Hindlimb muscle (tissue), 1 donor: Measurements from ENCODE around the gene MOB3B. TPM values are rescaled to one million over a fixed set of nuclear protein-coding genes. Genes with fewer than 3 reads are reported as not detected.
A peak's percentile ranks its signal among the peaks of the same experiment; 100 is the strongest.

Experiments used
- DNase-seq: peaks from one replicate; pipeline ENCODE4 v3.0.0-alpha.2; 2013
- polyA plus RNA-seq: library from polyadenylated mRNA; unstranded; fragments of 120-200 nt; gene quantifications from one replicate; pipeline ENCODE4 v1.2.1, GENCODE V29; 2013; ENCODE audit not compliant: insufficient read length

MOB3B gene
- polyA plus RNA-seq = 1.5 TPM

DNA sequence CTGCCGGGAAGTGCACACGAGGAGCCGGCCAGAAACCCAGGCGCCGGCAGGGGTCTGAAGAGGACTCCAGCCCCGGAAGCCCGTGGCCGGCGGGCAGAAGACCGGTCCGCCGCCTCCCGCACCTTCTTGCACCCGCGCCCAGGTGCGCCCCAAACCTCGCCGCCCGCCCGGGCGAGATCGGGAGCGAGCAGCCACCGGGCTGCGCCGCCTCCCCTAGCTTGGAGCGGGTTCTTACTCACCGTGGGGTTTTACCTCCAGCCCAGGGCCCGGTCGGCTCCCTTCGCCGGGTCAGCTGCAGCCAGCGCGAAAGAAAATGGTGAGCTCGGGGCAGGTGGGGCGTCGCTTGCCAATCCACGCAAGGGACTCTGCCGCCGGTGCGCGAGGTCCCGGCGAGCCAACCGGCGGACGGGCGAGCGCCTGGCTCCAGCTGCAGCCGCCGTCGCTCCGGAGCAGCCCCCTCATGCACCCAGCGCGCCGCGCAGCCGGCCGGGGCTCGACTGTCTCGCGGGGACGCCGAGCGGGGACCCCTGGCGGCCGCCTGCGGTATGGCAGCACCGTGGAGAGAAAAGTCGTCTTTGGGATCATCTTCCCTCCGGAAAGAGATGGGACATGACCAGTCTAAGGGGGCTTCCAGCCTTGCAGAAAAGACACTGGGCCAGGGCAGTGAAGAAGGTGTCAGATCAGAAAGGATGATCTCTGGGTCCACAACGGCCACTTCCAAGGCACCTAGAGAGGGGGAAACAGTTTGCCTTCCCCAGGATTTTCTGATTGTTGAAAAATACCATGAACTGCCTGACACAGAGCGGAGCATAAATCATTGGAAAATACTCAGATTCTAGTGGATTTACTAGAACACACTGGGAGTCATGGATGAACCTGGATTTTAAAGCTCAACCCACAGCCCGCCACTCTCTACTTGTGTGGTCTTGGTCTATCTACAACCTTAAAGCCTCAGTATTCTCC lies at the start of gene MOB3B:
Gene MOB3B, minus strand, starts transcription at position 499 of the 963 bp plus-strand sequence. CDS start 74,264 bp downstream, outside the sequence.
- peak; percentile 85 for DNase-seq

DNA sequence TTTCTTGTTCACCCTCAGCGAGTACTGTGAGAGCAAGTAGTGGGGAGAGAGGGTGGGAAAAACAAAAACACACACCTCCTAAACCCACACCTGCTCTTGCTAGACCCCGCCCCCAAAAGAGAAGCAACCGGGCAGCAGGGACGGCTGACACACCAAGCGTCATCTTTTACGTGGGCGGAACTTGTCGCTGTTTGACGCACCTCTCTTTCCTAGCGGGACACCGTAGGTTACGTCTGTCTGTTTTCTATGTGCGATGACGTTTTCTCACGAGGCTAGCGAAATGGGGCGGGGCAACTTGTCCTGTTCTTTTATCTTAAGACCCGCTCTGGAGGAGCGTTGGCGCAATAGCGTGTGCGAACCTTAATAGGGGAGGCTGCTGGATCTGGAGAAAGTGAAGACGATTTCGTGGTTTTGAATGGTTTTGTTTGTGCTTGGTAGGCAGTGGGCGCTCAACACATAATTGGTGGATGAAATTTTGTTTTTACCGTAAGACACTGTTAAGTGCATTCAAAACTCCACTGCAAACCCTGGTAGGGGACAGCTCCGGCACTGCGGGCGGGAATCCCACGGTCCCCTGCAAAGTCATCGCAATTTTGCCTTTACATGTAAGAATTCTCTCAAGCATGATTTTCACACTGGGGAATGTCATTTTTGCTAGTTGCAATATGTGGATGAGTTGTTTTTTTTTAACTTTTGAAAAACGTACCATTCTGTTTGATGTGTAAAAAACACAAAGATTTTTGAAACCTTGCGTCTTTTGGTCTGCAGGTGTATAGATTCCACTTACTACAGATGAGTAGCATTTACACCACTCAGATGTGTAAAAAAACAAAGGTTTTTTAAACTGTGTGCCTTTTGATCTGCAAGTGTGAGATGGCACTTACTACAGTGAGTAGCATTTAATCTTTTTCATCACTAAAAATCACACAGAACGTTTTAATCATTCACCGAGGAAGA lies 44.3 kb upstream of the MOB3B start:
- DNase-seq = peak; percentile 96

DNA sequence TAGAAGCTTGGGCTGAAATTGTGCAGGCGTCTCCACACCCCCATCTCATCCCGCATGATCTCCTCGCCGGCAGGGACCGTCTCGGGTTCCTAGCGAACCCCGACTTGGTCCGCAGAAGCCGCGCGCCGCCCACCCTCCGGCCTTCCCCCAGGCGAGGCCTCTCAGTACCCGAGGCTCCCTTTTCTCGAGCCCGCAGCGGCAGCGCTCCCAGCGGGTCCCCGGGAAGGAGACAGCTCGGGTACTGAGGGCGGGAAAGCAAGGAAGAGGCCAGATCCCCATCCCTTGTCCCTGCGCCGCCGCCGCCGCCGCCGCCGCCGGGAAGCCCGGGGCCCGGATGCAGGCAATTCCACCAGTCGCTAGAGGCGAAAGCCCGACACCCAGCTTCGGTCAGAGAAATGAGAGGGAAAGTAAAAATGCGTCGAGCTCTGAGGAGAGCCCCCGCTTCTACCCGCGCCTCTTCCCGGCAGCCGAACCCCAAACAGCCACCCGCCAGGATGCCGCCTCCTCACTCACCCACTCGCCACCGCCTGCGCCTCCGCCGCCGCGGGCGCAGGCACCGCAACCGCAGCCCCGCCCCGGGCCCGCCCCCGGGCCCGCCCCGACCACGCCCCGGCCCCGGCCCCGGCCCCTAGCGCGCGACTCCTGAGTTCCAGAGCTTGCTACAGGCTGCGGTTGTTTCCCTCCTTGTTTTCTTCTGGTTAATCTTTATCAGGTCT lies 43.5 kb upstream of the MOB3B start, which contains the start of gene C9orf72:
Gene C9orf72, minus strand, starts transcription at position 564 of the 716 bp plus-strand sequence. CDS start 6,361 bp downstream, outside the sequence.
- DNase-seq = peak; percentile 69

DNA sequence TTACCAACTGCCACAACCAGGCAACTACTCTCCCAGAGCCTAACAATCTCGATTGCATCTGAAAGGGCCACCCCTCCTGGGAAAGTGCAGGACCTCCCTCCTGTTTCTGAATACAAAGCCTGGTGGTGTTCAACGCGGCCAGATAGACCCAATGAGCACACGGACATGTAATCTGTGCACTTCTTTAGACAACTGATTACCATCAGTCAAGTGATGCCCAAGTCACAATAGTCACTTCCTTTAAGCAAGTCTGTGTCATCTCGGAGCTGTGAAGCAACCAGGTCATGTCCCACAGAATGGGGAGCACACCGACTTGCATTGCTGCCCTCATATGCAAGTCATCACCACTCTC lies 42.9 kb upstream of the MOB3B start:
- DNase-seq = no peak

DNA sequence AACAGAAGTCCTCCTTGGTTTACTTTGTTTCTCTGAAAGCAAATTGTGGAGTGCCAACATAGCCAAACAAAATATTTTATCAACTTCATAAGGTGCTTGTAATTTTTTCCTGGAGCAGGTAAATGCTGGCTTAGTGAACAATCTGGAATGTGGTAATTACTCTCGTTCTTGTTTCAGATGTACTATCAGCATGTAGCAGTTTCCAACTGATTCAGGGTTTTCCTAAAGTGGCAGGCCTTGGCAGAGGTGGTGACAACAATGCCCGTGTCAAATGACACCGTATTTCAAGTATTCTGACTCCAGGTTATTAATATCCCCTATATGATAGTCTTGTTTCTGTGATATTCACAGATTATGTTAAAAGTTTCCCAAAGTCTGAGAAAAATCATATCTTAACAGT lies 42.4 kb upstream of the MOB3B start:
- DNase-seq = no peak

DNA sequence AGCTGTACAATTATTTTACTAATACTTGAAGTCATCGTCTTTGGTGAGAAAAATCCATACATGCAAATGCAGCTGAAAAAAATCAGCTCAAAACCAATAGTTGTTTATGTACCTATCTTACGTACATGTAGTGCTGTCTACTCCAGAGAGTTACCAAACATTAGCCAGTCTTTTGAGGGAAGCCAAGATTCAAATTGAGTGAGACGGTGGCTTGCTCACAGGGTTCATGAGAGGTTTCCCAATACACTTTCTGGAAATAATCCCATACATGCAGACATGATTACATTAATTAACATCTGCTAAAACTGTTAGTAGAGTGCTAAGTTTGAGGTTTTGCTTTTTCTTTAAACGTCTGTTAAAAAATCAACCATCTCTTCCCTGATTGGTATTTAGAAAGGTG lies 41.4 kb upstream of the MOB3B start:
- no peak for DNase-seq

DNA sequence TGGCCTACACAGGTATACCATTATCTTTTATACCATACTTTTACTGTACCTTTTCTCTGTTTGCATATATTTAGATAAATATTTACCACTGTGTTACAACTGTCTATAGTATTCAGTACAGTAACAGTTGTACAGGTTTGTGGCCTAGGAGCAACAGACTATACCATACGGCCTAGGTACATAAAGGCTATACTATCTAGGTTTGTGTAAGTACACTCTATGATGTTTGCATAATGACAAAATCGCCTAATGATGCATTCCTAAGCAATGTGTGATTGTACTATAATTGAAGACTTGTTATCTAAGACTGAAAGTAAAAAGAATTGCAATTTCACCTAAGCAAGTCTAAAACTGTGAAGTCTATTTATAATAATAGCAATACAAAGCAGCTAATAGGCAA lies 39.8 kb upstream of the MOB3B start:
- no peak for DNase-seq

DNA sequence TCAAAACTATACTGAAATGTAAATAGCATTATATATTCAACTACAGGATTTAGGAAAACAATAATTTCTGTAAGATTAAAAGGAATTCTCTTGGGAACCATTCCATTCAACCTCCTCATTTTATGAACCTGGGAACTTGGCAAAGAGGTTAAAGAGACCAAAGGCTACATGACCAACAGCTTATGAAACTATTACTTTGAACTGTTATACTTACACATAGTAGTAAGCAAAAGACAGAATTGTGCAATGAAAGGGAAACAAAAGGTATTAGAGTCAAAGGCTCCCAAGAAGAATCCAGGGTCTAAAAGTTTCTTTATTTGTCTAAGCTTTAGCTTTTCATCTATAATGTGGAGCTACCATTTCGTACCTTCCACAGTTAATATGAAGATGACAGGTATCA lies 36.5 kb upstream of the MOB3B start:
- DNase-seq = no peak

DNA sequence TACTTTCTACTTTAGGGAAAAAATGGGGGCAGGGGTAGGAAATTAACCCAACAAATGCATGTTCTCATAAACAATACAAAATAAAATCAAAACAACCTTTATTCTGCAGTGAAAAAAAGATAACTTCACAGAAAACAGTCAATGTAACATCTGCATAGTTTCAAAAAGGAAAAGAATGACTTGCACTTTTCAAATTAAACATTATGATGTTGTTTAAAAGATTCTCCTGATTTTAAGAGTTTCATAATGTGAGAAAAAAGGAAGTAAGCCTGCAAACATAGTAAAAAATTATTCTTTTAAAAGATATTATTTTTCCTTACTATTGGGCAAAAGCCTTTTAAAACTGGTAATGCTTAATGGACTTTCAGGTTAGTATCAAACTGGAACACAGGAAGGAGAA lies 36.1 kb upstream of the MOB3B start:
- no peak for DNase-seq

DNA sequence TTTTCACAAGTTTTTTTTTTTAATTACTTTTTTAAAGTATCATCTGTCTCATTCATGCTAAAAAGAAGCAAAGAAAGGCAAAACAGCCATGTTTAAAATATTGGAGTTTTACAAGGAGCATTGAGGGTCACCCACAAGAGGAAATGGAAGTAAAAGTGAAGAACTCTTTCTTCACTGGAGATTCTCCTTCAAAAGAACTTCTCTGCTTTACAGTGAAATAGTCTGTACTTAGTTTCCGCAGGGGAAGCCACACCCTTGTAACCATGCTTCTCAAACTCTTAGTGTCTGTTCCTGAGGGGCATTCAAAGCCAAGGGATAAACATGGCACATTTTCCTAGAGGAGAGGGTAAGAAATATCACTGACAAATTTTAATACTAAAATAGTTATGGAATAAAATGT lies 35.1 kb upstream of the MOB3B start:
- no peak for DNase-seq

DNA sequence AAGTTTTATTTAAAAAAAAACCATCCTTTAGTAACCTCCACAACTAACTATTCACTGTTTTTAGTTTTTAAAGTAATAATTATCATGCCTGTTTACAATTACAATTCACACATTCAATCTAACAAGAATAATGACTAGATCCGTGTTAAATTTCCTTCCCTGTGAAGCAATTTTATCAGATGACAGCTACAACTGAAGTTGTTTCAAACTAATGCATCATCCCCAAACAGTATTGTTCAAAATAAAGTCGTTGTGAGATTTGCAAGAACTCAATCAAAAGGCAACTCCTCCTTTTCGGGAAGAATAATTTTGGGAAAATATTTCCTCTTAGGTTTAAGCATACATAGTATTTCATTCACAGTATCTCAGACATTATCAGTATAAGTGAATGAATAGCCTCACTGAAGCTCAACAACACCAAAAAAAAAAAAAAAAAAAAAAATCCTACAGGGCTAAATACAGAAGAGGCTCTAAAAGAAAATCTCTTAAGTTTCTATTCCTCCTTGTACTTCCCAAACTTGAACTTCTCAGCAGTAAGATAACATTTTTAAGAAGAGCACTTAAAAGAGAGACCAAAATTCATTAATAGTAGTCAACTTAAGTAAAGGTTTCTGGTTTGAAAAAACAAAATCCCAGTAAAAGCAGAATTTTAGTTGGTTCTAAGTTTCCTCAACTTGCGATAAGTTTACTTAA lies 34.3 kb upstream of the MOB3B start:
- DNase-seq = no peak

DNA sequence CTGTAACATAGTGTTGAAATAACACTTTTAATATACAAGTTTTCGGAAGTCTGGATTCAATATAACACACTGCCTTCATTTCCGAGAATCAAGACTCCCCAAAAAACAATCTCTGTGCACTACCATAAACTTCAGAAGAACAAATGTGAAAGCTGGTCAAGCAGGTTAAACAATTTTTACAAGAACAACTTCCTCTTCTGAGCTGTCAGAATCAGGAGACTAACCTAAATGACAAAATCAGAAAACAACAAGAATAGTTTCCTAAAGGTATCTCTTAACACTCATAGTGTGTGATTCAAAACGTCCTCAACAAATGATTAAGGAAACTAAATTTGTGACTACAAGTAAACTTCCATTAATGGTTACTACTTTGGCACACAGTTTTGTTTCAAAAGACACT lies 32.1 kb upstream of the MOB3B start:
- no peak for DNase-seq

DNA sequence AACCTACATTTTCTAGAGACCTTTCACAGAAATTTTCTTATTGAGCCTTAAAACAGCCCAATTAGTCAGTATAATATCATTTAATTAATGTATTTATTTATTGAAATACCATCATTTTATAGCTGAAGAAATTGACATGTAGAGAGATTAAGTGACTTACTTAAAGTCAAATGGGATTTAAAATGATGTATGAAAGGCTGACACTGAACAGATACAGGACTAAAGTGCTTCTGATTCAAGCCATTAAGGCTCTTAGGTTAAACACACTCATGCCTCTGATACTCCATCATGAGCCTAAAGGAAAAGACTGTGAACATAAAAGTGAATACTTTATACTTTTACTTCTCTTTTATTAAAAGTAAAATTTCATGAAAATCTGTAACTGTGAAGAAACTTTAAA lies 30.8 kb upstream of the MOB3B start:
- no peak for DNase-seq

DNA sequence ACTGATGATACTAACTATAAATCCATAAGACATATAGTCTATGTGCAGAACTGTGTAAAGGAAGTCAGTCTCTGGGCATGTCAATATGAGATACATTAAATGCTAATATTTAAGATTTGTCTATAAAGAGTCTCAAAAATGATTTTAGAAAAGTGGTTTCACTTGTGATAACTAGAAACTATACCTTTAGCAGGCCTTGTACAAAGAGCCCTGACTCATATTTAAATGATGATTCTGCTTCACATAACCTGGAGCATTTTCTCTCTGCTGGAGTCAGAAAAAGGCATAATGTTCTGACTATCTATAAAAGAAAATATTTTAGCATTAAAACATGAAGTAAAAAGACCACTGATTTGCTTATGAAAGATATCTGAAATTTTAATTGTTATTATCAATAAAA lies 28.7 kb upstream of the MOB3B start:
- DNase-seq = no peak

DNA sequence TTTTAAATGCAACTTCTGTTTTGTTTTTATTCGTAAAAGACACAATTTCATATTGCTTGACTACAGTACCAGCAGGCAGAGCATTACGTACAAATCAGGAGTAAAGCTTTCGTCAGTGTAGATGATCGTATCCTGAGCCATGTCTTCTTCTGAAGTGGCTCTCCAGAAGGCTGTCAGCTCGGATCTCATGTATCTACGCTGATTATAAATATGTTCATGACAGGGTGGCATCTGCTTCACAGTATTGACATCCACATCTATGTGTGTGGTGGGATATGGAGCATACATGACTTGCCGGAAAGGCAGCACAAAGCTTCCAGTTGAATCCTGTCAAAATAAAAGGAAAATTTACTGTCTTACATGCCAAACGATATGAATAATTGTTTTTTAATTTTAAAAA lies 26.9 kb upstream of the MOB3B start:
- no peak for DNase-seq

DNA sequence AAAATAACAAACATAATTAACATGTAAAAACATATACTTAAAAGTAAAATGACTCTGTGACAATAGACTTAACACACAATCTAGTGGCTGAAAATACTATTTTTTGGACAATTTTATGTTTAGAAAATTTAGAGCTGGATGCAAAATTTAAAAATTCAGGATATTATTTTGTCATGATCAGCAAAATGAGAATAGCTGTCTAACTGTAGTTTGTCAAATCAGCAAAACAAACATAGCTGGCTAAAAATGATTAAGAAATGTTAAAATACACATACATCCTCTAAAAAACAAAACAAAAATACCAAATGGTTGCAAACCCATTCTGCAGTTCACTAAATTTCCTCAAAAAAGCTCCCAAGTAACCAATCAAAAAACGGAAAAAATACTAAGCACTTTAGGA lies 25.1 kb upstream of the MOB3B start:
- no peak for DNase-seq

DNA sequence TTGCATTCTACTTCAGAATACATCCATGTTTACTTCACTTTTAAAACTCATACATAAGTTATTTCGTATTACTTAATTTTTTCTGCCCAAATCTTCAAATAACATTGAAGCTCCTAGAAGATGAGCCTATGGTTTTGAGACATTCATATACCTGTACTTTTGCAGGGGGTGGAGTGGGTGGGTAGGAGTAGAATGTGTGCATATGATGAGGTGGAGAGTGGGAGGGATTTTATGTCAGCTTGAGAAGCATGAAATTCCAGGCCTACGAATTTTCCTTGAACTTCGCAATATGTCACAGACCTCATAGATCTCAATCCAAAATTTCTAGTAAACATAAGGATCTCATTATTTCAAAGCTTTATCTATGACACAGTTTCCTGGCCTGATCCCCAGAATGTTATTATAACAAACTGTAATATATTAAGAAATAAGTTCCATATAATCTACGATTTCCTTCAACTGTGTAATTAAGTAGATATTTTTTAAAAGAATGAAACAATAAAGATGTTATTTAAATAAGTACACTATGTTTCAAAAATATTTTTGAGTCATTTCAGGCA lies 19.7 kb upstream of the MOB3B start:
- DNase-seq = no peak

DNA sequence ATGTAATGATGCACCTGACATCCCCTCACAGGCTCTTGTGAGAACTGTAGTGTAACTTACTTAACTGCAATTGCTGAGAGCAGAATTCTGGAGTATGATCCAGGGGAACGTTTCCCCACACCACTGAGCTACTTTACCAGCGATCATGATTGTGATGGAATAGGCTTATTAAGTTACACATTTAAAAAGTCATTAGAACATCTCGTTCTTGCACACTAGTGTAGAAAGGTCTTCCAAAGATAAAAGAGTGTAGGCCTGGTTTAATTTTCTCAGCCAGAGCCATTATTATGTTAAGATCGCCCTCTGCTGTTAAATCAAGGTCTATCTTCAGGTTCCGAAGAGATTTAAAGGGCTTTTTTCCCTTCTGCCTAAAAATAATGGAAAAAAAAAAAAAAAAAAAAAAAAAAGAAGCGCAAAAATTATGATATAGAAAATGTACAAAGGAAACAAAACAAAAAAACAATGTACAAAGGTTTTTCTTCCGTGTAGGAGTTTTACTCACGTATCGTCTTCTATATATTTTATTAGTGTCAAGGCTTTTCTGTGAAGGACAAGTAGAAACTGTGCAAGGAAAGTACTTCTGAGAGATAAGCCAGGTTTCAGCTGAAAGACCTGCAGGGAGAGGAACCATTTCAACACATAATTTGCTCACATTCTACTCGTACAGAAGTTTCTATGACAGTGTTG lies 18.6 kb upstream of the MOB3B start:
- no peak for DNase-seq

DNA sequence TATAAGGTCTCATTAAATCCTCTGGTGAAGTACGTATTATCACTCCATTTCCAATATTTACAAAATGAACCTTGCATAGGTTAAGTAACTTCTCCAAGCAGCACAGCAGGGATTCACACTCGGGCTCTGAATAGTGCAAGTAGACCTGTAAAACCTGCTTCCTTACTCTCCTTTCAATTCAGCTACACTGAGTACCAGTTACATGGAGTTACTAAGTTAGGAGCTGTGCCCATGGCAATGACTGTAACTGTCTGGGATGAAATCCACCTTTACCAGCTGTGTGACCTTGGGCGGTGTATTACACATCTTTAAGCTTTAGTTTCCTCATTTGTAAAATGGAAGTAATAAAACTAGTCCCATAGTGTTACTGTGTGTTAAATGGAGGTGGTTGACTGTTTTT lies 15.9 kb upstream of the MOB3B start:
- no peak for DNase-seq

DNA sequence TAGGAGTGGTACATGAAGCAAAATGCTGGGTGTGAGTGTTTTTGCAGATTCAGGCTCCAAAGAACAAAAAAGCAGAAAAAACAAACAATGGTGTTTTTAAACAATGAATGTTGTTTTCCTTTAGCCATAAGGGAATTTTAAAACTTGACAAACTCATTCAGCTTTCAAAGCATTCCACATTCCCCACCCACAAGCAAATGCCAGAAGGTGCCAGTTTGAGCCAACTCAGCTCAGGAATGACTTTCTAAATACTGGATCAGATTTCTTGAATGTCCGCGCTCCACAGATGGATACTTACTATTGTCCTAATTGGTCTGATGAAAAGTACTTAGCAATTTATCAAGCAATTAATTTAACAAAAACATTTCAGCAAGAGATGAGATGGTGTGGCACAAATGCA lies 12.9 kb upstream of the MOB3B start:
- no peak for DNase-seq

DNA sequence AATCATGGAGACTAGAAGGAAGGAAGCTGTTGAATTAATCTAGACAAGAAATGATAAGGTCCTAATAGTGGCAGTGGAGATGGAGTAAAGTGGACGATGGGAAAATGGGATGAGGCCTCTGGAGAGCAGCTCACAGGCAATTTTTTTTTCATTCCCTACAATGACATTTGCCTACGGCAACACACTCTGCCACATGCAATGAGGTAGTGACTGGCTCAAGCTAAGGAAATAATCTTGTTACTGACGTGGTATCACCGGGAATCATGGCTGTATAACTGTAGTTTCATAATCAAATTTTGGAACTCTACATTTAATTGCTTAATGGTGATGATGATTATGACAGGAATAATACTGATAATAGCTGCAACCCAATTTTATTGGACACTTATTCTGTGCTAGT lies 12.1 kb upstream of the MOB3B start:
- DNase-seq = no peak
